Measurements from ENCODE around the gene ACTL7B. TPM values are rescaled to one million over a fixed set of nuclear protein-coding genes. Genes with fewer than 3 reads are reported as not detected.

ACTL7B gene
- total RNA-seq, result not detected in 2 replicates

GRCh38 chr9:108855888-108856287 lies at the start of gene ACTL7B:
Gene ACTL7B, minus strand, starts transcription at chr9:108855986. Its CDS starts 56 bp downstream, at chr9:108855930.

GRCh38 chr9:108861997-108862396 lies 6.2 kb upstream of the ACTL7B start, which contains the start of gene ACTL7A:
Gene ACTL7A, plus strand, starts transcription at chr9:108862266. Its CDS starts 57 bp downstream, at chr9:108862323.

Other genes with a start within 250 kb of the ACTL7B start
- gene ACTL7A, start 6.3 kb upstream of the ACTL7B start, total RNA-seq, result not detected in 2 replicates
- 52.6 and 73.2 TPM in 2 replicates for gene ELP1, start 78.1 kb upstream of the ACTL7B start, total RNA-seq
- 7.1 and 7.8 TPM in 2 replicates for gene ABITRAM, start 78.4 kb upstream of the ACTL7B start, total RNA-seq
- 54.3 and 103 TPM in 2 replicates for gene CTNNAL1, start 157.5 kb upstream of the ACTL7B start, total RNA-seq